Prostate gland (tissue), 2 donors: ENCODE data around the gene PPAN. TPM values are rescaled to one million over a fixed set of nuclear protein-coding genes. Genes with fewer than 3 reads are reported as not detected.

Experiments
- DNase-seq: peaks from one replicate; pipeline ENCODE4 v3.0.0-alpha.2; 2019; ENCODE audit warnings: low spot score
- H3K27ac ChIP-seq, 2 donors: fragments of 200-600 bp; sonication (generic); 2 replicates each; pipeline ENCODE4 v1.5.1; 2017 to 2019
- H3K27me3 ChIP-seq: fragments of 200-600 bp; sonication (generic); replicated peaks from 2 replicates; pipeline ENCODE4 v1.5.1; 2019; ENCODE audit not compliant: insufficient read depth
- H3K36me3 ChIP-seq, 2 donors: fragments of 200-600 bp; sonication (generic); 1 replicate in 1 of 2; 2 replicates in 1 of 2; pipeline versions ENCODE4 v1.5.1 to v1.8.1; 2017 to 2019
- H3K4me1 ChIP-seq: fragments of 200-600 bp; sonication (generic); replicated peaks from 2 replicates; pipeline ENCODE4 v1.5.1; 2019
- H3K4me3 ChIP-seq, 2 donors: fragments of 200-600 bp; sonication (generic); 2 replicates each; pipeline ENCODE4 v1.5.1; 2017 to 2019
- H3K9me3 ChIP-seq: fragments of 200-600 bp; sonication (generic); 2 replicates; pipeline ENCODE4 v1.5.1; 2017
- POLR2A ChIP-seq: fragments of 450-650 bp; IDR thresholded peaks from one replicate; pipeline ENCODE4 v1.6.1; 2016; ENCODE audit warnings: antibody characterized with exemption, mild to moderate bottlenecking
- POLR2AphosphoS5 ChIP-seq: sonication (generic); formaldehyde crosslinking; IDR thresholded peaks from one replicate; pipeline ENCODE4 v1.6.1; 2017; ENCODE audit warnings: antibody characterized with exemption
- WGBS: methylation state at CpG from one replicate; pipeline ENCODE4 v1.1.5; 2018; 5-methylcytosine and 5-hydroxymethylcytosine counted together
- intact Hi-C: fragments of 100-400 bp; cut with DNase I; formaldehyde crosslinking; loops from one replicate; pipeline ENCODE4 v1.14.2; 2022
- total RNA-seq, 2 donors: library from RNA; depleted of rRNA; stranded (reverse); fragments of >200 nt; gene quantifications; one replicate each; pipeline ENCODE4 v1.1.0, GENCODE V29; 2016
- TF ChIP-seq, protein P1 (sequence below), 4 experiments: fragments of 200-600 bp in 2 of 4; fragments of 450-650 bp in 2 of 4; sonication (generic) in 2 of 4; IDR thresholded peaks; 1 replicate in 3 of 4; 2 replicates in 1 of 4; pipeline ENCODE4 v1.5.1; 2016 to 2019; ENCODE audit warnings: antibody characterized with exemption in 4 of 4, mild to moderate bottlenecking in 2 of 4, moderate library complexity in 2 of 4

Gene PPAN
- total RNA-seq, 2 donors from 2014 or later: 27.6 to 47.2 TPM

DNA sequence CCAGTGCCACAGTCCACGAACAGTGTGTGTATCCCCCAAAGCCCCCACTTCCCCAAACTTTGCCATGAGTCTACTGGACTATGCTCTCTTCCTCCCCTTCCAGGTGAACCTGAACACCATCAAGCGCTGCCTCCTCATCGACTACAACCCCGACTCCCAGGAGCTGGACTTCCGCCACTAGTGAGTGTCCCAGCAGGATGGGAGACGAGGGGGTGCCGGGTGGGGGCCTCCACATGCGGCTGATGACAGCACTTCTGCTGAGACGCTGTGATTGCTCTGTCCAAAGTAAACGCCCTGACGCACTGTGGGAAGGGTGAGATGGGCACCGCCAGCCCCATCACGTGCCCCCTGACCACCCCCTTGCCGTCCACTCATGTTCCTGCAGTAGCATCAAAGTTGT lies 3.4 kb downstream of the PPAN start:
- no peak for DNase-seq
- peaks cover 6% of the 10 kb centered on the region for H3K4me1 ChIP-seq
- H3K36me3 ChIP-seq: peaks cover 21% of the 10 kb centered on the region in 2 donors
- WGBS: 88% methylated on average over 12 of the region's 14 CpGs
- no peaks in the 10 kb centered on the region for H3K27me3 ChIP-seq
- H3K9me3 ChIP-seq: no peaks in the 10 kb centered on the region
- no peak overlapping the region for H3K27ac ChIP-seq
- intact Hi-C loops: no loop called here
- TF ChIP-seq POLR2AphosphoS5: no peak
- TF ChIP-seq, protein P1, sequence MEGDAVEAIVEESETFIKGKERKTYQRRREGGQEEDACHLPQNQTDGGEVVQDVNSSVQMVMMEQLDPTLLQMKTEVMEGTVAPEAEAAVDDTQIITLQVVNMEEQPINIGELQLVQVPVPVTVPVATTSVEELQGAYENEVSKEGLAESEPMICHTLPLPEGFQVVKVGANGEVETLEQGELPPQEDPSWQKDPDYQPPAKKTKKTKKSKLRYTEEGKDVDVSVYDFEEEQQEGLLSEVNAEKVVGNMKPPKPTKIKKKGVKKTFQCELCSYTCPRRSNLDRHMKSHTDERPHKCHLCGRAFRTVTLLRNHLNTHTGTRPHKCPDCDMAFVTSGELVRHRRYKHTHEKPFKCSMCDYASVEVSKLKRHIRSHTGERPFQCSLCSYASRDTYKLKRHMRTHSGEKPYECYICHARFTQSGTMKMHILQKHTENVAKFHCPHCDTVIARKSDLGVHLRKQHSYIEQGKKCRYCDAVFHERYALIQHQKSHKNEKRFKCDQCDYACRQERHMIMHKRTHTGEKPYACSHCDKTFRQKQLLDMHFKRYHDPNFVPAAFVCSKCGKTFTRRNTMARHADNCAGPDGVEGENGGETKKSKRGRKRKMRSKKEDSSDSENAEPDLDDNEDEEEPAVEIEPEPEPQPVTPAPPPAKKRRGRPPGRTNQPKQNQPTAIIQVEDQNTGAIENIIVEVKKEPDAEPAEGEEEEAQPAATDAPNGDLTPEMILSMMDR (IDR thresholded peaks at IDR 0.05): no peak
- TF ChIP-seq POLR2A: no peak
- no peak overlapping the region for H3K4me3 ChIP-seq

DNA sequence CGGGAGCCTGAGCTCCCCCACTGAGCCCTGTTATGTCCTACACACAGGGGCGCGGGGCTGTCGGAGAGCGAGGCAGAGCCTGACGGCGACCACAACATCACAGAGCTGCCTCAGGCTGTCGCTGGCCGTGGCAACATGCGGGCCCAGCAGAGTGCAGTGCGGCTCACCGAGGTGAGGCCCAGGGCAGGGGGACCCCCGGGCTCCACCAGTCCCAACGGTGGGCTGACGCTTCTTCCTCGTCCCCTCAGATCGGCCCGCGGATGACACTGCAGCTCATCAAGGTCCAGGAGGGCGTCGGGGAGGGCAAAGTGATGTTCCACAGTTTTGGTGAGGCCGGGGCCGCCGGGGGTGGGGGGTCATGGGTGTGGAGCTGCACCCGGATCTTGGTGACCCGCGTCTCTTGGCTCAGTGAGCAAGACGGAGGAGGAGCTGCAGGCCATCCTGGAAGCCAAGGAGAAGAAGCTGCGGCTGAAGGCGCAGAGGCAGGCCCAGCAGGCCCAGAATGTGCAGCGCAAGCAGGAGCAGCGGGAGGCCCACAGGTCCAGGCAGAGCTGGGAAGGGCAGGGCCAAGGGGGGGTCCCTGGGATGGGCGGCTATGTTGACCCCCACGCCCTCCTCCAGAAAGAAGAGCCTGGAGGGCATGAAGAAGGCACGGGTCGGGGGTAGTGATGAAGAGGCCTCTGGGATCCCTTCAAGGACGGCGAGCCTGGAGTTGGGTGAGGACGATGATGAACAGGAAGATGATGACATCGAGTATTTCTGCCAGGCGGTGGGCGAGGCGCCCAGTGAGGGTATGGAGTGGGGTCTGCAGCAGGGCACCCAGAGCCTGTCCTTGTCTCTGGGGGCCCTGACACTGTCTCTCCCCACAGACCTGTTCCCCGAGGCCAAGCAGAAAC lies 4.2 kb downstream of the PPAN start:
- Histone ChIP-seq H3K36me3 (peaks cover 21 to 29% of the 10 kb centered on the region in 2 donors), H3K4me1 (peaks cover 6% of the 10 kb centered on the region), H3K4me3 (no peak overlapping the region), H3K27ac (no peak overlapping the region), H3K27me3 (no peaks in the 10 kb centered on the region), H3K9me3 (no peaks in the 10 kb centered on the region)
- intact Hi-C loops: no loop called here
- 94% methylated on average over 44 of the region's 44 CpGs for WGBS
- TF ChIP-seq, protein P1 (IDR thresholded peaks at IDR 0.05): no peak
- no peak for TF ChIP-seq POLR2AphosphoS5
- TF ChIP-seq POLR2A: no peak
- no peak for DNase-seq

DNA sequence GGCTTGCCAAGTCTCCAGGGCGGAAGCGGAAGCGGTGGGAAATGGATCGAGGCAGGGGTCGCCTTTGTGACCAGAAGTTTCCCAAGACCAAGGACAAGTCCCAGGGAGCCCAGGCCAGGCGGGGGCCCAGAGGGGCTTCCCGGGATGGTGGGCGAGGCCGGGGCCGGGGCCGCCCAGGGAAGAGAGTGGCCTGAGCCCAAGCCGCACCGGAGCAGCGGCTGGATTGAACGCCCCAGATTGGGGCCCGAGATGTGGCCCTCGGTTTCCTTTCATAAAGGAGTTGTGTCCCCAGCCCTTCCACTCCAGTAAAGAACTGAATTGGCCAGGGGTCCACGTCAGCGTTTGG lies 4.8 kb downstream of the PPAN start:
- no peak for DNase-seq
- peaks cover 6% of the 10 kb centered on the region for H3K4me1 ChIP-seq
- H3K9me3 ChIP-seq: no peaks in the 10 kb centered on the region
- H3K27ac ChIP-seq: no peak overlapping the region
- intact Hi-C loops: no loop called here
- TF ChIP-seq POLR2AphosphoS5: no peak
- TF ChIP-seq, protein P1 (IDR thresholded peaks at IDR 0.05): no peak
- no peak for TF ChIP-seq POLR2A
- 91% methylated on average over 19 of the region's 19 CpGs for WGBS
- peaks cover 24 to 33% of the 10 kb centered on the region in 2 donors for H3K36me3 ChIP-seq
- H3K4me3 ChIP-seq: no peak overlapping the region
- H3K27me3 ChIP-seq: no peaks in the 10 kb centered on the region

DNA sequence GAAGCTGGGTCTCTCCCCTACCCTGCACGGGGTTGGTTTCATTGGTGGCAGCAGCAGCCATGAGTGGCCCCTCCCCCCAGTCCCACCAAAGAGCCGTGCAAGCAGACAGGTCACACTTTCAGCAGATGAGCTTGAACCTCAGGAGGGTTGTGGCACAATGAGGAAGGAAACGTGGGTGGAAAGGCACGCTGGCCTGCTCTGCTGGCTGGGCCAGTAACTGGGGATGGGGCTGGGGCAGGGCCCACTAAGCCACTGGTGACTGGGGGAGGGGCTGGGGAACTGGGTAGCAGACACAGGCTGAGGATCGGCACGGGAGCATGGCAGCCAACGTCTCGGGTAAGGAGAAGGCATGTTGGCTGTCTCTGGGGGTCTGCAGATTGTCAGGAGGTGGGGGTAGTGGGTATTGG lies 5.2 kb downstream of the PPAN start, which contains the start of gene P2RY11:
TSS of gene P2RY11 (plus strand) at position 289 of the 407 bp plus-strand sequence. CDS start at position 318, 29 bp downstream.
- DNase-seq: no peak
- H3K4me3 ChIP-seq: no peak within 1 kb of the TSS
- no peak within 1 kb of the TSS for H3K27ac ChIP-seq
- H3K27me3 ChIP-seq: no peaks in the 10 kb centered on the region
- H3K36me3 ChIP-seq: peaks cover 25 to 38% of the 10 kb centered on the region in 2 donors
- H3K9me3 ChIP-seq: no peaks in the 10 kb centered on the region
- TF ChIP-seq, protein P1 (IDR thresholded peaks at IDR 0.05): no peak
- TF ChIP-seq POLR2AphosphoS5: no peak
- no peak for TF ChIP-seq POLR2A
- WGBS: 63% methylated on average over 8 of the region's 8 CpGs
- peaks cover 6% of the 10 kb centered on the region for H3K4me1 ChIP-seq
- intact Hi-C loops: no loop called here
